Activated T-cell treated with anti-CD3 and anti-CD28 coated beads, Interleukin-2, amount 50 U/mL, for 48 hours (primary cell): ENCODE data around the gene TRAPPC8.
"Not testable (repeated sequence)": the region's sequence is repeated elsewhere in the genome, so short reads cannot be mapped to it uniquely, and the experiment has no call there.

Experiments used
- DNase-seq, 2 experiments: peaks; one replicate each; pipeline ENCODE4 v3.0.0-alpha.2; 2020

TRAPPC8 gene, protein sequence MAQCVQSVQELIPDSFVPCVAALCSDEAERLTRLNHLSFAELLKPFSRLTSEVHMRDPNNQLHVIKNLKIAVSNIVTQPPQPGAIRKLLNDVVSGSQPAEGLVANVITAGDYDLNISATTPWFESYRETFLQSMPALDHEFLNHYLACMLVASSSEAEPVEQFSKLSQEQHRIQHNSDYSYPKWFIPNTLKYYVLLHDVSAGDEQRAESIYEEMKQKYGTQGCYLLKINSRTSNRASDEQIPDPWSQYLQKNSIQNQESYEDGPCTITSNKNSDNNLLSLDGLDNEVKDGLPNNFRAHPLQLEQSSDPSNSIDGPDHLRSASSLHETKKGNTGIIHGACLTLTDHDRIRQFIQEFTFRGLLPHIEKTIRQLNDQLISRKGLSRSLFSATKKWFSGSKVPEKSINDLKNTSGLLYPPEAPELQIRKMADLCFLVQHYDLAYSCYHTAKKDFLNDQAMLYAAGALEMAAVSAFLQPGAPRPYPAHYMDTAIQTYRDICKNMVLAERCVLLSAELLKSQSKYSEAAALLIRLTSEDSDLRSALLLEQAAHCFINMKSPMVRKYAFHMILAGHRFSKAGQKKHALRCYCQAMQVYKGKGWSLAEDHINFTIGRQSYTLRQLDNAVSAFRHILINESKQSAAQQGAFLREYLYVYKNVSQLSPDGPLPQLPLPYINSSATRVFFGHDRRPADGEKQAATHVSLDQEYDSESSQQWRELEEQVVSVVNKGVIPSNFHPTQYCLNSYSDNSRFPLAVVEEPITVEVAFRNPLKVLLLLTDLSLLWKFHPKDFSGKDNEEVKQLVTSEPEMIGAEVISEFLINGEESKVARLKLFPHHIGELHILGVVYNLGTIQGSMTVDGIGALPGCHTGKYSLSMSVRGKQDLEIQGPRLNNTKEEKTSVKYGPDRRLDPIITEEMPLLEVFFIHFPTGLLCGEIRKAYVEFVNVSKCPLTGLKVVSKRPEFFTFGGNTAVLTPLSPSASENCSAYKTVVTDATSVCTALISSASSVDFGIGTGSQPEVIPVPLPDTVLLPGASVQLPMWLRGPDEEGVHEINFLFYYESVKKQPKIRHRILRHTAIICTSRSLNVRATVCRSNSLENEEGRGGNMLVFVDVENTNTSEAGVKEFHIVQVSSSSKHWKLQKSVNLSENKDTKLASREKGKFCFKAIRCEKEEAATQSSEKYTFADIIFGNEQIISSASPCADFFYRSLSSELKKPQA (N-terminal part only)

DNA sequence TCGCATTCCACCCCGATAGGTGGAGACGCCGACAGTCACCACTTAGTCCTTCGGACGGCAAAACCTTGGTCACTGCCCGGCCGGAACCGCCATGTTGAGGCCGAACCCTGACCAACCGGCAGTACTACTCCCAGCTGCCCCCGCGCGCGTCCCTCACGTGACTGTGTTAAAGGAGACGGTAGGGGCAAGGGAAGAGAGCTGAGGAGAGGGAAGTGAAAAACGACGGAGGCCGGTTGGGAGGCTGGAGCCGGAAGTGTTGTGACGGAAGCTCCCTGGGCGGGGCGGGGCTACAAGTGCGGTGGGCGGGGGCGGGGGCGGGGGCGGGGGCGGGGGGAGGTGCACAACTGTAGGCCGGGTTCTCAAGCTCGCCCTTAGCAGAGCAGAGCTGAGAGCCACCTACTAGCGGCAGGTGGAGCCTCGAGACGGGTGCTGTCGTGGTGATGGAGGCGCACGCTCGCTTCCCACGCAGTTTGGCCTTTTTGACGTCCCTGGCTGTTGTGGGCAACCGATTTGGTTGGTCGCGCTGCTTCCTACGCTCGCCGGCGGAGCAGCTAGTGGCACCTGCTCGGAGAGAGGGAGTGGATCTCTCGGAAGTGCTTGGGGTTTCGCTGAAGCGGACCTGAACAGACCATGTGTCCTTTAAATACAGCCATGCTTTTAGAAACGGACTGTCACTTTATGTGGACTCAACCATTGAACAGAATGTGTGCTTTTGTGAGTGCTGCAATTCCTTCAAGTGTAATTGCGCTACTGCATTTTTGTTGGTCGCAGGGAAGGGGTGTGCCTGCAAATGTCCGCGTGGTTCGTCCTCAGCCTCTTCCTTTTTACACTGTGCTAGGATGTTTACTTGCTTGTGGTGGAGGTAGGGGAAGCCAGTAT lies at the start of gene TRAPPC8:
Gene TRAPPC8 (minus strand): TSS at position 130 of the 879 bp plus-strand sequence. CDS start 364 bp downstream, outside the sequence.
- peak; percentile 93 for DNase-seq

- DNase-seq: no peak
Observed at GRCh38 chr18:31990823-31991222, 47.9 kb upstream of the TRAPPC8 start.

DNA sequence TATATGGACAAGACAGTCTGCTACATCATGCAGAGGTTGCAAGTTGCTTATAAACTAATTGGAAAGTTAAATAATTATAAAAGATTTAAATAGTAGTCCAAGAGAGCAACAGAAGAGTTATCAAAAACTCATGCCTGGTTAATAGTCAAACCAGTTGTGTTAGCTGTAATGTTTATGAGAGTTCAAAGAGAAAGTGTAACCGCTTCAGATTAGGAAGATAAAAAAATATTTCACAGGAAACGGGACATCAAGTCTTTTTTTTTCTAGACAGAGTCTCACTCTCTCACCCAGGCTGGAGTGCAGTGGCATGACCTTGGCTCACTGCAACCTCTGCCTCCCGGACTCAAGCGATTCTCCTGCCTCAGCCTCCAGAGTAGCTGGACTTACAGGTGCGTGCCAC lies 41.0 kb upstream of the TRAPPC8 start:
- DNase-seq: no peak

- no peak for DNase-seq
Observed at GRCh38 chr18:31983020-31983419, 40.1 kb upstream of the TRAPPC8 start.

DNA sequence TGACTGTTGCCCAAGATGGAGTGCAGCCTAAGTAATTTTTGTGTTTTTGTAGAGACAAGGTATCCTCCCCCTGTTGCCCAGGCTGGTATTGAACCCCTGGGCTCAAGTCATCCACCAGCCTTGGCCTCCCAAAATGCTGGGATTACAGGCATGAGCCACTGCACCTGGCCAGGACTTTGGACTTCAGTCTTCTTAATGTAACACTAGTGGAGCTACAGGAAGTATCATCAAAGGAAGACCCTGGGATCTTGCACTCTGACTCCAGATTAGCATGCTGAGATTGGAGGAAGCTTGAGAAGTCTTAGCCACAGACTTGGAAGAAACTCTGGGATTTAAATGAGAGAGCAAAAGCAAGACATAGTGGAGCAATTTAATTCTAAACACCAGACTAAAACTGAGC lies 37.9 kb upstream of the TRAPPC8 start:
- no peak for DNase-seq

DNA sequence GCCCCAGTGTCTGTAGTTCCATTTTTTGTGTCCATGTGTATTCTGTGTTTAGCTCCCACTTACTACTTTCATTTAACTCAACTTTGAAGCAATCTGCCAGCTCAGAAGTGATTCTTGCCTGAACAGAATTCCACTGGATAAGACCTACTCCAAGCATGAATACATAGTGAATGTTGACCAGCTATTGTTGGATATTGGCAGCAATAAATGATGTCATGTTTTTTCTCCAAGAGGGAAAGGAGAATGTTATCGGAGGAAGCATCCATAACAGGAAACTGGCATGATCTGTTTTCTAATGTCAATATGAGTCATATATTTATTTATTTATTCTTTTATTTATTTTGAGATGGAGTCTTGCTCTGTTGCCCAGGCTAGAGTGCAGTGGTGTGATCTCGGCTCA lies 36.8 kb upstream of the TRAPPC8 start:
- DNase-seq: no peak

DNA sequence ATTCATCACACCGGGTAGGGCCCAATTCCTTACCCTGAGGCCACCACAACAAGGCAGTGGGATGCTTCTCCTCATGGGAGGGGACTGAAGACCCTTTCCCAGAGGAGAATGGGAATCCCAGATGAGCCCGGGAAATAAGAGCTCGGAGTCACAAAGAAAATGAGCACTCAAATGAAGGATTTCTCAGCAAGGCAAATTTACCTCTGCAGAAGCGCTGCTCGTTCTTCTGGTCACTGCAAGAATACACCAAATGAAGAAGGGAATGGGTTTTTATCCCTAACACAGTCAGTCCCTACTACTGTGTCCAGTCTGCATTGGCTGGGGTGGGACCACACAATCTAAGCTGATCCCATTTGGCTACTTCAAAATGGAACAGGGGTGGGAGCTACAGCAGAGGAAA lies 35.7 kb upstream of the TRAPPC8 start:
- no peak for DNase-seq

GRCh38 chr18:31977270-31977872 lies 34.4 kb upstream of the TRAPPC8 start:
- DNase-seq: peak in 1 of 2 experiments; percentile 25

- DNase-seq: no peak
Observed at GRCh38 chr18:31976242-31976641, 33.3 kb upstream of the TRAPPC8 start.

DNA sequence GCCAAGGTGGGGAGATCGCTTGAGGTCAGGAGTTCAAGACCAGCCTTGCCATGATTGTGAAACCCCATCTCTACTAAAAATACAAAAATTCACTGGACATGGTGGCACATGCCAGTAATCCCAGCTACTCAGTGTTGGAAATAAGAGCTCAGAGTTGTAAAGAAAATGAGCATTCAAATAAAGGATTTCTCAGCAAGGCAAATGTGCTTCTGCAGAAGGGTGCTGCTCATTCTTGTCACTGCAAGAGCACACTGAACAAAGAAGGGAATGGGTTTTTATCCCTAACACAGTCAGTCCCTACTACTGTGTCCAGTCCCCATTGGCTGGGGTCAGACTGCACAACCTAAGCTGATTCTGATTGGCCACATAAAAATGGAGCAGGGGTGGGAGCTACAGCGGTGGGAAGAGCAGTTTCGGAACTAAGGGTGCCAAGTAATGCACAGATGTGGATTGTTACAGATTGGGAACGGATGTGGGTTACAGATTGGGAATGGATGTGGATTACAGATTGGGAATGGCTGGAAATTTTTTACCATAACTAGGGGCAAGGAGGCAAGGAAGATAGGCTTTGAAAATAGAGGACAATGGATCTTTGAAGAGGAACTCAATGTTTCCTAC lies 31.1 kb upstream of the TRAPPC8 start:
- no peak for DNase-seq

GRCh38 chr18:31970617-31971016 lies 27.7 kb upstream of the TRAPPC8 start:
- no peak for DNase-seq

DNA sequence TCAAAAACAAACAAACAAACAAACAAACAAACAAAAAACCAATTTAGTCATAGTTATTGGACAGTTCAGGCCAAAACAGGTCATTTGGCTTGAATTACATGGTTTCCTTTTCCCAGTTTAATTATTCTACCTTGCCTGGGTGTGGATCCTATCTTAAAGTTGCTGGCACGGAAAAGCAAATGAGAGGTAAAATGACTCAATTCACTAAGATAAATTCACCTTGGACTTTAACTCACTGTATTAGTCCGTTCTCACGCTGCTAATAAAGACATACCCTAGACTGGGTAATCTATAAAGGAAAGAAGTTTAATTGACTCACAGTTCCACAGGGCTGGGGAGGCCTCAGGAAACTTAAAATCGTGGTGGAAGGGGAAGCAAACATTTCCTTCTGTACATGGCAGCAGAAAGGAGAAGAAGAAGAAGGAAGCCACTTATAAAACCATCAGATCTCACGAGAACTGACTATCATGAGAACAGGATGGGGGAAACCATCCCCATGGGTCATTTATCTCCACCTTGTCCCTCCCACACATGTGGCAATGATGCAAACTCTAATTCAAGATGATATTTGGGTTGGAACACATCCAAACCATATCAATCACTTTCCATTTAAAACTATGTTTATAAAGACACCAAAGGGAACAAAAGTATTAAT lies 22.5 kb upstream of the TRAPPC8 start:
- DNase-seq: no peak

DNA sequence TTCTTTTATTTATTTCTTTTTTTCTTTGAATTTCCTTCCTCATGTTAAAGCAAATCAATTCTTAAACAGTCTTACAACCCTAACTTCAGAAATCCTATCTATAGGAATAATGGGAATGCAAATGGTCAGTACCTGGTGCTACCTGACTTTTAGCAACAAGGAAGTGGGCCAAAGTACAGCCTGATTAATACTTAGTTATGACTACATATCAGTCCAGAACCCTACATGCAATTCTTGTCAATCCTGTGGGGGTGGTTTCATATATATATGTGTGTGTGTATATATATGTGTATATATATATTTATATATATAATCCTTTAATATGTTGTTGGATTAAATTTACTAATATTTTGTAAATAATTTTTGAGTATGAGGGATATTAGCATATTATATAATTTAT lies 14.8 kb upstream of the TRAPPC8 start:
- DNase-seq: no peak

DNA sequence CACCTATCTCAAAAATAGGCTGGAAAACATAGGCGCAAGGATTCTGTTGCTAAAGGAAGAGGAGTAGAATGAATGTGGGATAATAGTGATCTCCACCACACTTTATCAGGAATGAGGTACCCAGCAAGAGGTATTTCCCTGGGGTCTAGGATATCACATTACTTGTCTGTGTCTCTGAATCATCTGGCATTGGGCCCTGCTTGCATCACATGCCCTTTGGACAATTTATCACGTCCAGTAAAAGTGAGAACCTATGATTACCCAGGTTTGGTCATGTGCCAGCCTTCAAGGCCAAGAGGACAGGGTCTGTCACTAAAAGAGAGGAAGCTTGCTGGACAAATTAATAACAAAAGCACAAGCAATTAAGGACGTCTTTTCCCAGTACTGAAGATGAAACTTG lies 11.4 kb upstream of the TRAPPC8 start:
- DNase-seq: no peak

GRCh38 chr18:31953699-31954098 lies 10.8 kb upstream of the TRAPPC8 start:
- DNase-seq: not testable (repeated sequence)

- DNase-seq: no peak
Observed at GRCh38 chr18:31952223-31952622, 9.3 kb upstream of the TRAPPC8 start.

GRCh38 chr18:31950583-31950982 lies 7.7 kb upstream of the TRAPPC8 start:
- no peak for DNase-seq

GRCh38 chr18:31948349-31948748 lies 5.4 kb upstream of the TRAPPC8 start:
- not testable (repeated sequence) for DNase-seq

- no peak for DNase-seq
Observed at GRCh38 chr18:31946305-31947046, 3.5 kb upstream of the TRAPPC8 start.
